HepG2 (cell line): ENCODE results near the gene MAGI1. TPM values are rescaled to one million over a fixed set of nuclear protein-coding genes. Genes with fewer than 3 reads are reported as not detected.

ENCODE experiments used
- ATAC-seq: fragments of 200-7000 bp; cut with Tn5 transposase; 3 replicates; pipeline ENCODE4 v1.9.1; 2020; ENCODE audit warnings: mild to moderate bottlenecking, moderate library complexity
- BruUV-seq: library from RNA; stranded (reverse); fragments of 400-500 nt; replicated peaks from 2 replicates; lab custom pipeline; 2021; lab: Mats Ljungman, UMichigan
- CTCF ChIA-PET: fragments of 300-600 bp; formaldehyde crosslinking; extraction: SDS; loops from one replicate; lab custom pipeline; 2021; ENCODE audit warnings: low total read pairs, inconsistent platforms, low intra/inter-chr PET ratio; lab: Yijun Ruan, JAX
- POLR2A ChIA-PET: fragments of 350-600 bp; sonication (Branson Sonifier 250); formaldehyde crosslinking; loops from one replicate; lab custom pipeline; 2020; ENCODE audit warnings: antibody characterized with exemption, inconsistent platforms; lab: Yijun Ruan, JAX
- DNase-seq: peaks from one replicate; pipeline ENCODE4 v3.0.0-alpha.2; 2015; ENCODE audit warnings: low spot score
- FAIRE-seq: peaks from 3 replicates; lab custom pipeline; 2011; peaks lifted over from hg19 to GRCh38; lab: Jason Lieb, UNC
- H2AFZ ChIP-seq: one replicate; pipeline ENCODE4 v1.6.1; 2011; ENCODE audit warnings: low read length, inconsistent platforms
- H3K27ac ChIP-seq: fragments of 300-600 bp; 3 replicates; pipeline ENCODE4 v1.8.0; 2011; ENCODE audit warnings: mixed run types, mild to moderate bottlenecking, mixed read lengths, low read length, inconsistent platforms; ENCODE audit not compliant: insufficient read depth; ENCODE audit errors: extremely low read length
- H3K27me3 ChIP-seq, 2 experiments: fragments of 200-600 bp in 1 of 2; 2 replicates in 1 of 2; 3 replicates in 1 of 2; pipeline versions ENCODE4 v1.6.0 to v1.8.0; 2011; ENCODE audit warnings: low read length in 2 of 2, mild to moderate bottlenecking in 2 of 2, moderate library complexity in 2 of 2, inconsistent platforms in 1 of 2; ENCODE audit not compliant: insufficient read depth in 2 of 2, control insufficient read depth in 1 of 2
- H3K36me3 ChIP-seq, 2 experiments: fragments of 200-600 bp in 1 of 2; replicated peaks in 1 of 2; 2 replicates in 1 of 2; 3 replicates in 1 of 2; pipeline versions ENCODE4 v1.5.1 to v1.8.0; 2011; ENCODE audit warnings: low read length in 2 of 2, inconsistent platforms in 1 of 2; ENCODE audit not compliant: insufficient read depth in 2 of 2, control insufficient read depth in 1 of 2
- H3K4me1 ChIP-seq: 2 replicates; pipeline ENCODE4 v1.5.1; 2012; ENCODE audit warnings: low read length, inconsistent platforms; ENCODE audit not compliant: insufficient read depth
- H3K4me2 ChIP-seq: 2 replicates; pipeline ENCODE4 v1.6.0; 2011; ENCODE audit warnings: low read depth, low read length, inconsistent platforms
- H3K4me3 ChIP-seq, 3 experiments: fragments of 200-600 bp in 1 of 3; sonication (generic), shearing (Covaris generic) in 1 of 3; replicated peaks in 1 of 3; 2 replicates each; pipeline ENCODE4 v1.5.1; 2011 to 2016; ENCODE audit warnings: low read length in 3 of 3, inconsistent platforms in 2 of 3, low read depth in 2 of 3, mild to moderate bottlenecking in 2 of 3, control low read depth in 1 of 3, mixed read lengths in 1 of 3; ENCODE audit not compliant: insufficient read depth in 1 of 3
- H3K79me2 ChIP-seq: one replicate; pipeline ENCODE4 v1.6.1; 2011; ENCODE audit warnings: low read length, inconsistent platforms; ENCODE audit not compliant: insufficient read depth
- H3K9ac ChIP-seq: 2 replicates; pipeline ENCODE4 v1.6.0; 2011; ENCODE audit warnings: mild to moderate bottlenecking, low read depth, low read length, inconsistent platforms; ENCODE audit not compliant: insufficient read depth
- H3K9me3 ChIP-seq: 2 replicates; pipeline ENCODE4 v1.5.1; 2012; ENCODE audit warnings: mild to moderate bottlenecking, low read length
- H4K20me1 ChIP-seq: 2 replicates; pipeline ENCODE4 v1.6.0; 2011; ENCODE audit warnings: inconsistent platforms, mild to moderate bottlenecking, low read length, moderate library complexity; ENCODE audit not compliant: insufficient read depth
- ARID4A ChIP-seq: sonication (generic); formaldehyde crosslinking; IDR thresholded peaks from 2 replicates; pipeline ENCODE4 v1.5.0; 2020; ENCODE audit warnings: mild to moderate bottlenecking, missing genetic modification reagents, borderline replicate concordance
- CEBPG ChIP-seq: IDR thresholded peaks from 2 replicates; pipeline ENCODE4 v1.6.1; 2016
- MAX ChIP-seq: IDR thresholded peaks from 2 replicates; pipeline ENCODE4 v1.6.1; 2012; ENCODE audit warnings: inconsistent platforms
- NPAS2 ChIP-seq: sonication (generic); formaldehyde crosslinking; IDR thresholded peaks from 2 replicates; pipeline ENCODE4 v1.8.0; 2022; ENCODE audit warnings: mild to moderate bottlenecking, missing genetic modification reagents, borderline replicate concordance
- POGZ ChIP-seq: sonication (generic); formaldehyde crosslinking; IDR thresholded peaks from 2 replicates; pipeline ENCODE4 v1.4.0; 2020; ENCODE audit warnings: mild to moderate bottlenecking, missing genetic modification reagents
- RBM22 ChIP-seq: fragments of 200-400 bp; formaldehyde crosslinking; optimal IDR thresholded peaks from 2 replicates; pipeline ENCODE3; 2017; ENCODE audit warnings: mild to moderate bottlenecking, low read length, moderate library complexity
- SNAPC4 ChIP-seq: sonication (generic); formaldehyde crosslinking; IDR thresholded peaks from 2 replicates; pipeline ENCODE4 v1.4.0; 2020; ENCODE audit warnings: mild to moderate bottlenecking, missing genetic modification reagents
- ZKSCAN5 ChIP-seq: sonication (generic); formaldehyde crosslinking; IDR thresholded peaks from 2 replicates; pipeline ENCODE4 v1.5.1; 2020; ENCODE audit warnings: mild to moderate bottlenecking, missing genetic modification reagents
- ZKSCAN8 ChIP-seq: IDR thresholded peaks from 2 replicates; pipeline ENCODE4 v1.6.1; 2016; ENCODE audit warnings: borderline replicate concordance, missing genetic modification reagents, missing compliant biosample characterization
- ZNF24 ChIP-seq: fragments of 450-650 bp; IDR thresholded peaks from 2 replicates; pipeline ENCODE4 v1.6.1; 2017; ENCODE audit warnings: antibody characterized with exemption, mild to moderate bottlenecking
- ZNF3 ChIP-seq: IDR thresholded peaks from 2 replicates; pipeline ENCODE4 v1.7.0; 2017; ENCODE audit warnings: inconsistent platforms
- ZNF496 ChIP-seq: sonication (generic); formaldehyde crosslinking; IDR thresholded peaks from 2 replicates; pipeline ENCODE4 v1.8.1; 2023; ENCODE audit warnings: mild to moderate bottlenecking, moderate library complexity, missing genetic modification reagents; ENCODE audit not compliant: insufficient replicate concordance
- WGBS: methylation state at CpG from one replicate; pipeline ENCODE4 v1.1.6; 2017; ENCODE audit warnings: low lambda C conversion rate; 5-methylcytosine and 5-hydroxymethylcytosine counted together
- in situ Hi-C: cut with HindIII; loops from 2 replicates; pipeline ENCODE4 v1.10.0; 2017; ENCODE audit warnings: low pct_unique_long_range_greater_than_20kb; ENCODE audit not compliant: extremely low pct_ligation_motif_present
- intact Hi-C: fragments of 100-400 bp; cut with micrococcal nuclease; formaldehyde crosslinking; loops from one replicate; pipeline ENCODE4 v1.10.0; 2022; ENCODE audit not compliant: unreplicated experiment
- polyA plus RNA-seq, 8 experiments: library from polyadenylated mRNA; depleted of rRNA in 3 of 8; stranded (reverse) in 7 of 8; unstranded in 1 of 8; fragments of >200 nt; fragmentation: Illumina TruSeq in 4 of 8; extraction: Trizol in 4 of 8; gene quantifications; 2 replicates each; pipeline versions ENCODE4 v1.2.1 to v1.2.3, GENCODE V29; 2011 to 2016; ENCODE audit warnings: low read depth in 4 of 8, missing spikeins in 1 of 8, mixed read lengths in 1 of 8; ENCODE audit not compliant: insufficient read depth in 1 of 8
- total RNA-seq, 5 experiments: library from RNA; depleted of rRNA; stranded (reverse); fragments of >200 nt; fragmentation: Illumina TruSeq; extraction: Trizol; gene quantifications; 2 replicates each; pipeline ENCODE4 v1.2.3, GENCODE V29; 2016; ENCODE audit warnings: low read depth in 1 of 5
- TF ChIP-seq, protein P1 (sequence below): sonication (generic); formaldehyde crosslinking; IDR thresholded peaks from 2 replicates; pipeline ENCODE4 v1.8.1; 2023; ENCODE audit warnings: mild to moderate bottlenecking, missing genetic modification reagents, borderline replicate concordance
- TF ChIP-seq, protein P2 (sequence below): sonication (generic); formaldehyde crosslinking; IDR thresholded peaks from 2 replicates; pipeline ENCODE4 v1.4.0; 2020; ENCODE audit warnings: missing genetic modification reagents

MAGI1 gene
- total and polyA plus RNA-seq, 2 of the 13 experiments (the other 11 are each of a cell fraction or from before 2014, with no cell fraction given), result 22.2 to 26.0 TPM

DNA sequence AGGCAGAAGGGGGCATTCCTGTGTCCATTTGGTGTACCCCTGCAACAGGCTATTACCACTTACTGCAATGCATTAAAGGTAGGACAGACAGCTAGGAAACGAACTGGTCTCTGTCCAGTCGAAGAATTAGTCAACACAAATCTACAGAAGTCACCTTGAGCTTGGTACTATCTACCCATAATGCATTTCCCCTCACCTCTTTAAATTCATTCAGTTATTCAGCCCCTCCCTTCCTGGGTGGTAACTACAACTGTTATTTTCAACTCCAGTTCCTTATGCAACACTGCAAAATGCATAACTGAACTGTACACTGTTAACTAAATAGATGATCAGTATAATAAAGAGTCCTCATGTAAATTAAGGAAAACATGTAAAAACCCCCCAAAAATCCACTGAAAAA lies 77.6 kb downstream of the MAGI1 start:
- no peaks in the 10 kb centered on the region for H3K36me3 ChIP-seq
- no peak for ATAC-seq
- no peak for DNase-seq
- ChIA-PET POLR2A (interaction anchor here (0.7 to 1.0 kb wide), 2 partner anchors 8 to 135 kb away, joined by 3 to 4 read pairs; no protein-coding TSS in a partner anchor), CTCF (no interaction called here)
- no peak overlapping the region for H2AFZ ChIP-seq
- H3K79me2 ChIP-seq, result peaks cover 74% of the 10 kb centered on the region
- no peak overlapping the region for H3K4me2 ChIP-seq
- peaks cover 85% of the 10 kb centered on the region for H3K4me1 ChIP-seq
- FAIRE-seq, result no peak
- no peaks in the 10 kb centered on the region for H3K27me3 ChIP-seq
- H3K27ac ChIP-seq, result peak overlapping the region; percentile 41
- H3K9me3 ChIP-seq, result no peaks in the 10 kb centered on the region
- no TSS peak for BruUV-seq
- WGBS, result 48% methylated on average over 2 of the region's 2 CpGs
- 0 out of 2 replicates have a peak, but pooled peaks cover 10% of the 10 kb centered on the region for H4K20me1 ChIP-seq
- no peak overlapping the region for H3K4me3 ChIP-seq
- intact Hi-C loops (loop anchor here (5.0 kb wide), 2 partner anchors 174 to 176 kb away; no protein-coding TSS in a partner anchor), in situ Hi-C loops (no loop called here)
- H3K9ac ChIP-seq, result no peak overlapping the region
- TF ChIP-seq, protein P1, sequence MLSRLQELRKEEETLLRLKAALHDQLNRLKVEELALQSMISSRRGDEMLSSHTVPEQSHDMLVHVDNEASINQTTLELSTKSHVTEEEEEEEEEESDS, result no peak
- TF ChIP-seq MAX (no peak), ZNF3 (CRISPR knock-in tag) (no peak), ZKSCAN5 (CRISPR knock-in tag) (peak; percentile 71; the same call in 1 of the 2 replicates), ZNF496 (no peak), NPAS2 (no peak), ZKSCAN8 (CRISPR knock-in tag) (no peak), CEBPG (0 out of 2 replicates have a peak, but pooled peaks have one; percentile 12), POGZ (CRISPR knock-in tag) (peak; percentile 42; the same call in 1 of the 2 replicates), ZNF24 (peak; percentile 73; the same call in 1 of the 2 replicates), ARID4A (CRISPR knock-in tag) (no peak), RBM22 (peak; percentile 21), SNAPC4 (CRISPR knock-in tag) (0 out of 2 replicates have a peak, but pooled peaks have one; percentile 51)
- TF ChIP-seq, protein P2, sequence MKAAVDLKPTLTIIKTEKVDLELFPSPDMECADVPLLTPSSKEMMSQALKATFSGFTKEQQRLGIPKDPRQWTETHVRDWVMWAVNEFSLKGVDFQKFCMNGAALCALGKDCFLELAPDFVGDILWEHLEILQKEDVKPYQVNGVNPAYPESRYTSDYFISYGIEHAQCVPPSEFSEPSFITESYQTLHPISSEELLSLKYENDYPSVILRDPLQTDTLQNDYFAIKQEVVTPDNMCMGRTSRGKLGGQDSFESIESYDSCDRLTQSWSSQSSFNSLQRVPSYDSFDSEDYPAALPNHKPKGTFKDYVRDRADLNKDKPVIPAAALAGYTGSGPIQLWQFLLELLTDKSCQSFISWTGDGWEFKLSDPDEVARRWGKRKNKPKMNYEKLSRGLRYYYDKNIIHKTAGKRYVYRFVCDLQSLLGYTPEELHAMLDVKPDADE (CRISPR knock-in tag), result no peak
